ENCODE measurements around the gene LRRK2.

- TF ChIP-seq CTCF (IDR thresholded peaks at IDR 0.05) (no peak), POLR2A (IDR thresholded peaks at IDR 0.05) (no peak)
Measured at GRCh38 chr12:40241741-40242140, 16.9 kb downstream of the LRRK2 start.

All from lower leg skin (tissue), 3 donors.